Measurements from ENCODE around the gene AURKAIP1. TPM values are rescaled to one million over a fixed set of nuclear protein-coding genes. Genes with fewer than 3 reads are reported as not detected.
A peak's percentile ranks its signal among the peaks of the same experiment; 100 is the strongest.

AURKAIP1 gene
- polyA plus RNA-seq, 6 donors from 2014 or later: 103 to 122 (median 106) TPM

- no peaks in the 10 kb centered on the region for H3K27me3 Mint-ChIP-seq
- no peaks in the 10 kb centered on the region for H3K4me1 Mint-ChIP-seq
- H3K36me3 Mint-ChIP-seq: no peaks in the 10 kb centered on the region
- no peak overlapping the region for H3K27ac Mint-ChIP-seq
- no peaks in the 10 kb centered on the region for H3K9me3 Mint-ChIP-seq
- ATAC-seq (ENCODE audit: low read depth in 2 of 2): no peak
- H3K4me3 Mint-ChIP-seq: no peak overlapping the region
- no peak for DNase-seq
These were observed 41.3 kb downstream of the AURKAIP1 start for GRCh38 chr1:1333551-1334241.

GRCh38 chr1:1332774-1333480 lies 42.1 kb downstream of the AURKAIP1 start:
- no peak overlapping the region for H3K27ac Mint-ChIP-seq
- no peaks in the 10 kb centered on the region for H3K9me3 Mint-ChIP-seq
- H3K36me3 Mint-ChIP-seq: no peaks in the 10 kb centered on the region
- no peak overlapping the region for H3K4me3 Mint-ChIP-seq
- no peaks in the 10 kb centered on the region for H3K4me1 Mint-ChIP-seq
- H3K27me3 Mint-ChIP-seq: no peaks in the 10 kb centered on the region
- DNase-seq (no peak), ATAC-seq (ENCODE audit: low read depth in 2 of 2) (no peak)

- Mint-ChIP-seq H3K9me3 (no peaks in the 10 kb centered on the region), H3K4me3 (no peak overlapping the region), H3K36me3 (no peaks in the 10 kb centered on the region), H3K27me3 (no peaks in the 10 kb centered on the region), H3K27ac (no peak overlapping the region), H3K4me1 (no peaks in the 10 kb centered on the region)
- DNase-seq (no peak), ATAC-seq (ENCODE audit: low read depth in 2 of 2) (no peak)
These were observed 42.8 kb downstream of the AURKAIP1 start for GRCh38 chr1:1332031-1332755.

- no peaks in the 10 kb centered on the region for H3K9me3 Mint-ChIP-seq
- ATAC-seq (ENCODE audit: low read depth in 2 of 2) (no peak), DNase-seq (no peak)
- no peaks in the 10 kb centered on the region for H3K36me3 Mint-ChIP-seq
- H3K27ac Mint-ChIP-seq: peak within 1 kb of the TSS in 1 of 6 donors; percentile 41
- H3K4me1 Mint-ChIP-seq: peaks cover under 1 to 3% (median 3%) of the 10 kb centered on the region in 3 donors
- no peaks in the 10 kb centered on the region for H3K27me3 Mint-ChIP-seq
- H3K4me3 Mint-ChIP-seq: peak within 1 kb of the TSS in 1 of 8 donors; percentile 64
These were observed 43.7 kb downstream of the AURKAIP1 start, which contains the start of gene TAS1R3 for GRCh38 chr1:1331068-1331965. Gene TAS1R3 (plus strand): TSS chr1:1331280. CDS start chr1:1331346, 66 bp downstream.

- DNase-seq: no peak
- no peaks in the 10 kb centered on the region for H3K27me3 Mint-ChIP-seq
- H3K36me3 Mint-ChIP-seq: no peaks in the 10 kb centered on the region
- peak overlapping the region in 1 of 8 donors; percentile 64 for H3K4me3 Mint-ChIP-seq
- no peak for ATAC-seq (ENCODE audit: low read depth in 2 of 2)
- no peak overlapping the region for H3K27ac Mint-ChIP-seq
- peaks cover 4 to 11% (median 10%) of the 10 kb centered on the region in 3 donors for H3K4me1 Mint-ChIP-seq
- no peaks in the 10 kb centered on the region for H3K9me3 Mint-ChIP-seq
These were observed 44.5 kb downstream of the AURKAIP1 start for GRCh38 chr1:1330366-1331067.

GRCh38 chr1:1329304-1330210 lies 45.5 kb downstream of the AURKAIP1 start:
- Mint-ChIP-seq H3K27ac (no peak overlapping the region), H3K9me3 (no peaks in the 10 kb centered on the region), H3K4me1 (peaks cover 4 to 14% (median 13%) of the 10 kb centered on the region in 3 donors), H3K27me3 (no peaks in the 10 kb centered on the region), H3K36me3 (no peaks in the 10 kb centered on the region), H3K4me3 (peak overlapping the region in 1 of 8 donors; percentile 64)
- ATAC-seq (ENCODE audit: low read depth in 2 of 2): no peak
- no peak for DNase-seq

- Mint-ChIP-seq H3K27ac (no peak overlapping the region), H3K4me3 (no peak overlapping the region), H3K9me3 (no peaks in the 10 kb centered on the region), H3K27me3 (no peaks in the 10 kb centered on the region), H3K36me3 (no peaks in the 10 kb centered on the region), H3K4me1 (peaks cover 9 to 19% (median 17%) of the 10 kb centered on the region in 3 donors)
- ATAC-seq (ENCODE audit: low read depth in 2 of 2) (no peak), DNase-seq (no peak)
These were observed 46.8 kb downstream of the AURKAIP1 start for GRCh38 chr1:1328254-1328653.

GRCh38 chr1:1327291-1327690 lies 47.7 kb downstream of the AURKAIP1 start:
- H3K4me3 Mint-ChIP-seq: peak overlapping the region in 2 of 8 donors; percentile 24 to 58
- peaks cover 15 to 29% (median 19%) of the 10 kb centered on the region in 3 donors for H3K4me1 Mint-ChIP-seq
- H3K36me3 Mint-ChIP-seq: no peaks in the 10 kb centered on the region
- H3K9me3 Mint-ChIP-seq: no peaks in the 10 kb centered on the region
- H3K27me3 Mint-ChIP-seq: no peaks in the 10 kb centered on the region
- ATAC-seq (ENCODE audit: low read depth in 2 of 2): no peak
- no peak overlapping the region for H3K27ac Mint-ChIP-seq
- DNase-seq: no peak

GRCh38 chr1:1326075-1326605 lies 48.9 kb downstream of the AURKAIP1 start:
- H3K4me3 Mint-ChIP-seq: peak overlapping the region; percentile 36 to 85 (median 70)
- ATAC-seq (ENCODE audit: low read depth in 2 of 2) (no peak), DNase-seq (no peak)
- H3K9me3 Mint-ChIP-seq: no peaks in the 10 kb centered on the region
- H3K27ac Mint-ChIP-seq: peak overlapping the region in 1 of 6 donors; percentile 87
- peaks cover 19 to 34% (median 23%) of the 10 kb centered on the region in 3 donors for H3K4me1 Mint-ChIP-seq
- H3K36me3 Mint-ChIP-seq: no peaks in the 10 kb centered on the region
- no peaks in the 10 kb centered on the region for H3K27me3 Mint-ChIP-seq

GRCh38 chr1:1325288-1326074 lies 49.5 kb downstream of the AURKAIP1 start:
- DNase-seq (no peak), ATAC-seq (ENCODE audit: low read depth in 2 of 2) (no peak)
- Mint-ChIP-seq H3K4me3 (peak overlapping the region; percentile 57 to 85 (median 78)), H3K4me1 (peaks cover 19 to 34% (median 23%) of the 10 kb centered on the region in 3 donors), H3K27me3 (no peaks in the 10 kb centered on the region), H3K9me3 (no peaks in the 10 kb centered on the region), H3K27ac (peak overlapping the region in 3 of 6 donors; percentile 50 to 87 (median 71)), H3K36me3 (no peaks in the 10 kb centered on the region)

All from naive B cell (primary cell).